AG08395 (cell line): ENCODE measurements around the gene PIR.

Experiments
- DNase-seq: peaks from one replicate; pipeline ENCODE4 v3.0.0; 2012; ENCODE audit warnings: mixed read lengths, low spot score

Gene PIR

DNA sequence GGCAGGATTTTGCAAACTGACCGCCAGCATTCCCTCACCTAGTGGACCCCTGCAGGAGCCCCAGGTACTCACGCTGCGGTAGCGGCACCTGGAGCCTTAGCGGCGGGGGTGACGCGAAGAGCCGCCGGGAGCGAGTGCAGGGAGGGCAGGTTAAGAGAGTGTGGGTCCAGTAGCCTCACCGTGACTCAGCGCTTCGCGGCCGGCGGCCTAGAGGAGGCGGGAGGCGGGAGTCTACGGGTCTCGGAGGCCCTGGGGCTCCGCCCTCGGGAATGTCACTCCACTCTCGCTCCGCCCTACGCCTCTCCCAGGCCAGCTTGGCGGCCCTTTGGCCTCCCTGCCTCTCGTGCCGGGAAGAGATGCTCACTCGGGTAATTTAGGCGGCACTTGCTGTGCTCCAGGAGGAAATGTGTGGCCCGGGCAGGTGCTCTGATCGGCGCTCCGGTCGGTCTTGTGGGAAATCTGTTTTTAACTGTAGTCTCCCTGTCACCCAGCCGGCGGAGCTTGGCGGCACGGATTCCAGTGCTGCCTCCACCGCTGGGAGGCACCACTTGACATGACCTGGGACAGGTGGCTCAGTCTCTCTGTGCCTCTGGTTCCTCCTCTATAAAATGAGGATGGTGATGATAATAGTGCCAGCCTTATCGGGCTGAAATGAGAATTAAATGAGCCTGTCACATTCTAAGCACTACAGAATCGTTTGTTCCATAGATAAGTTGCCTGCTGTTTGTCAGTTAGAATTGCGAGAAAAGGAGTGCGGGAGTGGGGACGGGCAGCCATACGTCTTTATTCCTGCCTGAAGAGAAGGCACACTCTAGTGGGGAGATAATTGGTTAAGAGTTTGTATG lies at the start of gene PIR:
Gene PIR, minus strand, starts transcription at position 216 of the 845 bp plus-strand sequence. CDS start 2,076 bp downstream, outside the sequence.
- DNase-seq, result peak; percentile 87

DNA sequence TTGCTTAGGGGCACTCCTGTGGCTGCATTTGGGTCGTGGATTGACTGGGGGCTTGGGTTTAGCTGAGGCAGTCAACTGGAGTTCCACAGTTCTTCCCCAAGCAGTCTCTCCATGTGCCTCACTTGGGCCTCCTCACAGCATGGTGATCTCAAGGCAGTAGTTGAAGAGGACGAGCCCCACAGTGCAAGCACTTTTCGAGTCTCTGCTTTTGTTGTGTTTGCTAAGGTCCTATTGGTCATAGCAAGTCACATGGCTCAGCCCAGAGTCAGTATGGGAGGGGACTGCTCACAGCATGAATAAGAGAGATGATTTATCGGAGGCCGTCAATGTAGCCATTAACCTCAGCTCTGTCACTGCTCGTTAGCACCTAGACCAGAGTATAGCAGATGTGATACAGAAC lies 37.2 kb upstream of the PIR start:
- DNase-seq, result no peak

DNA sequence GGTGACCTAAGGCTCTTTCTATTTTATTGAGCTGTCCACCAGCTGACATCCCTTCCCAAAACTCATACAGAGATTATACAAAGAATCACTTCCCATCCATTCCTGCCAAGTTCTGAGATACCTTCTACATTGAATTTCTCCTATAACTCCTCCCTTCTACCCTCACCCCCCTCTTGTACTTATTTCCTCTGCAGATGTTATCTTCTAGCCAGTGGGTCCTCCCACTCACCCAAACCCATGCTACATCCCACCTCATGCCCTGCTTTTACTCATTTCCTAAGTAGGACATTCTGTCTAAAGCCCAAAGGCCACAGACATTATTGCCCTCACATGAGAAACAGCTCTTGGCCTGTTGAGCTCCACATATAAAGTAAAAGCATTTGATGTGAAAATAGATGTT lies 36.0 kb upstream of the PIR start:
- DNase-seq, result no peak

DNA sequence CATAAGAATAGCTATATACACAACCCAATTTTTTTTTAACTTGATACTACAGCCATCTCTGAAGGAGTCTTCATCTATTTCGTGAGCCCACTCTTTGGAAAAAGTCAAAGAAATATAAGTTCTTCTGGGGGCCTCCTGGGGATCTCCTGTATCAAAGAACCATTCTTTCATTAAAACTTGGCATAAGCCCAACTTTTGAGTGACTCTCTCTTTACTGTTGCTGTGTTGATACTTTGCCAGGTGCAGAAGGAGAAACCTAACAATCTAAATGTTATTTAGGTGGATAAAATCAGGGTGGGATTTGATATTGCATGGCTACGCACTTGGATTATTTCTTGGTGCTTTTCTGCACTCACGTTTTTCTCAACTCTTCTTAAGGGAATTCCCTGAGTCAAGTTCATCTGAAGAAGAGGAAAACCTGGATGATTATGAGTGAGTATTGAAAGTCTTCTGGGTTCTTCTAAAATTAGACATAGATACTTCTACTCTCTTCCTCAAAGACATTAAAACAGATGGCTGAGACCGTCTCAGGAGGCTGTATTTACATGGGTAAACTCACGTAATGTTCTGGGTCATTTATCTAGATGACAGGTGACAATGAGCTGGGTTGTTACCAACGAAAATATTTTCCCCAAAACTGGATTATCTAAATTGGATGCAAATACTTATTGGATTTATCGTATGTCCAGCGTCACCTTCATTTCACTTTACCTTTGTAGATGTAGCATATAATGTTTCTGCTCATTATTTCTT lies 32.7 kb upstream of the PIR start:
- no peak for DNase-seq

DNA sequence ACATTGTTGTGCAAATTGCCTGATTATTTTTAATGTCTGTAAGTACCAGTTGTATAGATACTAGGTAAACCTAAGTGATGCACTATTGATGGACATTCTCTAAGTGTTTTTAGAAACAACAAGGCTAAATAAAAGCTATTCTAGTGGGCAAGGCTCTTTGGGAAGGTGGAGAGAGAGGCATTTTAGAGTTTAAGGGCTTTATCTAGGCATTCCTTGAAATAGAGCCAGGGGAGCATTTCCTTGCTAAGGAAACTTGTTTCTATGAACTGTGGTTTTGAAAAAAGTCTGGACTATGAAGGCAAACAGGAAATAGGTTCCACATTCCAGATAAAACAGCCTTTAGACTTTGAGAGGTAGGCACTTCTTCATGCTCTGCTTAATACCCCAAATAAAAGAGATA lies 31.3 kb upstream of the PIR start:
- no peak for DNase-seq

DNA sequence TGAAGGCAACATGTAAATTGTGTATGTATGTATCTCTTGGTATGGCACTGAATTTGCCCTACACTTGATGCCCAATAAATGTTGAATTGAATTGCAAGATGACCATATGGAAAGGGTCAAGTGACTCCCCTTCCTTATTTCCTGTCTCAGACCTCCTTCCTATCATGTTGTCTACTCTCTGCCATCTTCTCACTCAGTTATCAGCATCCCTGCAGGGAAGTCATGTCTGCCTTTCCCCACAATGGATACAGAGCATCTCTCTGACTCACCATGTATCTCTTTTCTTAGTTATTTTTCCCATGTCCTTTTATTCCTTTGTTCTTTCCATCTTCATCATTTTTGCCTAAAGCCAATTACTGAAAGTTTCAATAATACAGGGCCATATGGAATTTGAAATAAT lies 30.0 kb upstream of the PIR start:
- DNase-seq, result no peak

DNA sequence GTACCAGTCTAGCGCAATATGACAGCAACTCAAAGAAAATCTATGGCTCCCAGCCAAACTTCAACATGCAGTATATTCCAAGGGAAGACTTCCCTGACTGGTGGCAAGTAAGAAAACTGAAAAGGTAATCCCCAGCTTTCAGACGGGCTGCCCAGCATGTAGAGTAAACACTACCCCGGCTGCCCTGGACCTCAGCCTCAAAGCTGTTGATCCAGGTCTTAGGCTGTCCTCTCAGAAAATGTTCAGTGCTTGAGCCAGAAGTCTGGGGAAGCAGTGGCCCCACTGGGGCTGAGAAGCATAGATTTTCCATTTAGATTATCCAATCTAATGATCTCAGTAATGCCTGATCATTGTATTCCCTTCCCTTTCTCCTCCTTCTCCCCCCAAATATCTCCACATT lies 29.3 kb upstream of the PIR start:
- no peak for DNase-seq

DNA sequence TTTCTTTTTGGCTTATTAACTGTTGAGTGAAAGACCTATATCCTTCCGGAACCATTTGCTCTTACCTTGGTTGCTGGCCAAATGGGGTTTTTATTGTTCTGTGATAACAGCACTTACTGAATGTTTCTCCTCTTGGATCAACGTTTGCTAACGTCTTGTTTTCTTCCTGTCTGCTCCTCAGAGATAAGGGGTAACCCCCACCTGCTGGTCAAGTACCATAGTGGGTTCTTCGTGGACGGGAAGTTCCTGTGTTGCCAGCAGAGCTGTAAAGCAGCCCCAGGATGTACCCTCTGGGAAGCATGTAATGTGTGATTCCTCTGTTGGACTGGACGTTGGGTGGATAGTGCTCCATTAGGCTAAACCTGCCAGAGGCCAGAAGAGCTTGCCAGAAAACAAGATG lies 22.8 kb upstream of the PIR start:
- DNase-seq, result no peak

DNA sequence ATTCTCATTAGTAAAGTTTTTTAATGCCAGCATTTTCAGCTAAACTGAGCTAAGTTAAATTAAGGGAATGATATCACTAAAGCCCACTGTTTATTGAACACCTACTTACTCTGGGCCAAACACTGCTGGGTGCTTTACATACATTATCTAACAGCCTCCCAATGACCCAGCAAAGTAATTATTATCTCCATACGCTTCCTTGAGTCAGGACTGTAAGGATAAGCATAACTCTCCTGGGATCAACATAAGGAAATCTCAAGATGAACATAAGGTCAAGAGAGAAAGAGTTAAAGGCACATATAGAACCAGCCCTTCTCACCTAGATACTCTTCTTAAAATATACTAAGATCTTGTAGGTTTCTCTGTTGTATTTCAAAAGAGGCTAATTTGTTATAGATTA lies 21.1 kb upstream of the PIR start:
- no peak for DNase-seq

DNA sequence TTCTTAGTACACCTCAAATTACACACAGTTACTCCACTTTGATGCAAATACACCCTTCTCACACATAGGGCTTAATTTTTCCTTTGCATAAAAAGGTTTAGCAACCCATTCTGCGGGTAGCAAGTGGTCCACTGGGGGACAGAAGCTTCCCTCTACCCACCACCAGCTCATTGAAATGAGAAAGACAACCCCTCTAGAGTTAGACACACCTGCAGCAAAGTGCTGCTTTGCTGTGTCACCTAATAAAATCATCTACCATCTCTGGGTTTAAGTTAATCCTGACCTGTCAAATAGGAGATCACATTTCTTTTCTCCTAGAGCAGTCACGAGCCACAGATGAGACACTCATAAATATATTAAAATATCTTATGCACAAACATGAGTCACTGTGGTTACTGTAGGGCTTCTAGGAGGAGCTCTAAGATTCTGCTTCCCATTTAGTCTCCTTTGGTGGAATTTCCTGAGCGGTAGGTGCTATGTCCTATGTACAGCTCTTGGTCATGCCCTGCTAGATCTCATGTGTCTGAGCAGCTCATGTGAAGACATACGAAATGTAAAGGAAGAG lies 19.4 kb upstream of the PIR start:
- DNase-seq, result no peak

DNA sequence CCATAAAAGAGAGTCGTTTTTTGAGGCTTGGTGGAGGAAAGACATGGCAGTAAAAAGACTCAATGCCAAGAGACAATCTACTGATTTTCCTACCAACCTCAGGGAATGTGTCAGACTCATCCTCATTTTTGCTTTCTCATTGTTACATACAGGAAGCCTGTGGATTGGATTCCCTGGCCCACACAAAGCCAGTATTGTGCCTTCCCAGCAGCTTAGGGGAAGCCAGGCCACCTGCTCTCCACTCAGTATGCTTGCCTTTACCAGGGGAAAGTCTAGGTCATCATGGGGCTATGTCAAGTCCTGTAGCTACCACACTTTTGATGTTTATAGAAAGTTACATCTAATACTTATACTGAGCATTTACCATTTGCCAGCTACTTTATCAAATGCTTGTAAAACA lies 18.4 kb upstream of the PIR start:
- DNase-seq, result no peak

DNA sequence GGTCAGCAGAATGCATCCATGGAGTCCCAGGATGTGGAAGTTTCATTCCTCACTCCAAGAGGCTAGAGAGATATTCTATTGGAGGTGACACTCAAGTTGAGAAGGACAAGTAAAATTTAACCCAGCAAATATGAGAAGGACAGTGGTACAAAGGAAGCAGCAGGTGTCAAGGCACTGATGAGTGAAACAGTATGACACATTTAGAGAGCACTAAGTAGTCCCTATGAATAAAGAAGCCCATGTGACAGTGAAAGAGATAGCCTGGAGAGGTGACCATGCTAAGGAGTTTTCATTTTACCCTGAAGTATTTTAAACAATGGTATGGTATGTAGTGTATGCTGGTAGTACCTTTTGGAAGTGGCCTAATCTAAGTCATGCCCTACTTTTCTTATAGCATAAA lies 16.7 kb upstream of the PIR start:
- DNase-seq, result no peak

DNA sequence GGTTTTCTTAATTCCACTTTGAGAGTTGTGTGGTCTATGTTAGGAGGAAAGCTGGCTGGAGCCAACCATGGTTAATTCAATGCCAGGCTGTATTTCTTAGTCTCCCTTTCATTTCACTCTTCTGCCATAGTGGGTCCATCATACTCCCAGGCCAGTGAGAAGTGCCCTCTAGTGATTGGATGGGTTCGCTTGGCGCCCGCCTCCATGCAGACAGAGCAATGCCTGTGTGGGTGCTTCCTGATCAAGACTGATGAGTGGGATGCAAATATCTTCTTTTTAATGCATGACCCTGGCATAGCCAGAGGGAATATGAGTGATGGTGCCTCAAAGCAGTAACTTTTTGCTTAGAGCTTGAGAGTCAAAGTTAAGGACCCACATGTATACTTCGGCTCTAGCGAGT lies 13.9 kb upstream of the PIR start:
- DNase-seq, result no peak

DNA sequence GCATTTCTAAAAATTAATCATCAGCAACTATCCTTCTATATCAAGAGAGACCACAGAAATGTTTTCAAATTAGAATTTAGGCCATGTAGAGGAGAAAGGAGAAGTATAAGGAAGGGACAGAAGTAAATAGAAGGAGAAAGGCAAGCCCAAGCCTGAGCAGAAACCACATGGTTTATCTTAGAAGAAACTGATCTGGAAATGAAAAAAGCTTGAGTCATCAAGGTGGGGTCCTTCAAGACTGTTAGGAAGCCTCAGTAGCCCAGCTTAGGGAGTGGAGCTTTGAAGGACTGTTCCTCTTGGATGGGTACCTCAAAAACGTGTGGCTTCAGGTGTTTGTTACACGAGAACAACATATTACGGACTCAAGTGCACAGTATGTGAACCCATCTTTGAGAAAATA lies 12.0 kb upstream of the PIR start:
- no peak for DNase-seq

DNA sequence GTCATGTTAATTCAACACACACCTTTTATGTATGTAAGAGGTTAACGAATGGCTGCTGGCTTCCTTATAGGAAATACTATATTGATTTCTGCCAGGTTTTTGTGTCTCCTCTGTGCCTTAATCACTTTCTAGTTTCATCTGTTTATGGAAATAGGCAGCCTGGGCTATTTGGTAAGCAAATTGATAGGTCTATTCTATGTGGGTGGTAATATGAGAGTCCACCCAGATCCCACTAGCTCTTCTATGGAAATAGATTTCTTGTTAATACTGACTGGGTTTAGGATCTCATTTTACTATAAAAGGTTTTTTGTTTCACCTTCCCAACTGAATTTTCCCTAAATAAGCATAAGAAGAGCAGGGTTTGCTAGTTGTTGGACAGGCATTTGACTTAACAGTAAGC lies 11.5 kb upstream of the PIR start:
- DNase-seq, result no peak

DNA sequence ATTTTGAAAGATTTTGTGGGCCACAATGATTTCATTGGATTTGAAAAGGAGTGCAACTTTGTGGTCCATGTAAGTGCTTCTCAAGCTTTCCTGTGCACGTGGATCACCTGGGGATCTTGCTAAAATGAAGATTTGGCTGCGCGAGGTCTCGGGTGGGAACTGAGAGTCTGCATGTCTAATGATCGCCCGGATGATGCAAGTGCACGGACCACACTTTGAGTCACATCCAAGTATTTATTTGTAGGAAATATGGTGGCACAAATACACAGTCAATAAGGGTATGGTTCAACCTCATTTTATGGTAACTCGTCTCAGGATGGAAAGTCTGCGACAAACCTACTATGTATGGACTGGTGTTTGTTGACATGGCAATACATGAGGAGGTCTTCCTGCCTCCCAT lies 8.4 kb upstream of the PIR start:
- no peak for DNase-seq

DNA sequence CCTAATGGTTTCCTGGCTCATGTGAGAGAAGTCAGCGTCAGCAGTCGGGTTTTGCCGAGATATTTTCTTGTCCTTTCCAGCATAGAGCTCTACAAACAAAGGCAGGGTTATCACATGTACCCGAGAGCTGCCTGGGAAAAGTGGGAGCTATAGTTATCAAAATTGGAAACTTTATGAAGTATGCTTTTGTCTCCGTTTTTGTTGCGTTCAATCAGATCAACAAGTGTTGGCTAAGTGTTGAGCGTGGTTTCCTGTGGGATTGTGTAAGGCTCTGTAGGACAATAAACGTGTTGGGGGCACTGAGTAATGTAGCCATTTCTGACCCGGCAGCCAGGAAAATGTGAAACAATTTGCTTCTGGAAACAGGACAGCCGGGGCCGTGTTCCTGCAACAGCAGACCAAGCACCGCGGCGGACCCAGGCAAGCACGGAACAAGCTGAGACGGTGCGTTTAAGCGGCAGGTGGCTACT lies 7.4 kb upstream of the PIR start, which contains the start of gene BMX:
Gene BMX, plus strand, starts transcription at position 311 of the 470 bp plus-strand sequence. CDS start 7,547 bp downstream, outside the sequence.
- no peak for DNase-seq

DNA sequence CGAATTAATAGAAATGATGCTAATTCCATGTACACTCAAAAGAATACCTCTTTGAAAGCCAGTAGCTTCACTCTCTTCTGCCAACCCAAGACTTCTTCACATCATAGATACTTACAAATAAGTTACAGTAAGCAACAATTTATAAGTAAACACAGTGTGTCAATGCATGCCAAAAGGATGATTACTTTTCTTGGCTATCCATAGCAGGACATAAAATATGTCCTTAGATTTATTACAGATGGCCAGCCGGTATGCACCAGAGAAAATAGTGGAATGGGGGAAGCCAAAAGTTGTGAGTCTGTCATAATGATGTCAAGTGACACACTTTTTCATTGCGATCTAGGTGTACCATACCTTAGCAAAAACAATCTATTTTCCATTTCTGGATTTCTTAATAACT lies 6.8 kb upstream of the PIR start:
- no peak for DNase-seq

DNA sequence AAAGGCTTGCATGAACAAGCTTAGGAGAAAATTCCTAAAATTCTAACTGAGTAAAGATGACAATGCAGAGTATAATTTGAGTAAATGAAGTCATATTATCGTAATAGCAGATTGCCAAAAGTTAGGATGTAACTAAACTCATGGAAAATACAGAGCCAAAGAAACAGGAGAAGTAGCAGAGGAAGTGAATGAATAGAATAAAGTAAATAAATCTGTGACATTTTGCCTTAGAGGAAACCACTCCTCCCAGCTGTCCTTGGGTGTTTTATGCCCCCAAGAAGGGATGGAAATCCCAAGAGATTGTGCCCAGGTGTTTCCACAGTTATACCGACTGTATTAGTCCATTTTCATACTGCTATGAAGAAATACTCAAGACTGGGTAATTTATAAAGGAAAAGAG lies 5.6 kb upstream of the PIR start:
- no peak for DNase-seq

DNA sequence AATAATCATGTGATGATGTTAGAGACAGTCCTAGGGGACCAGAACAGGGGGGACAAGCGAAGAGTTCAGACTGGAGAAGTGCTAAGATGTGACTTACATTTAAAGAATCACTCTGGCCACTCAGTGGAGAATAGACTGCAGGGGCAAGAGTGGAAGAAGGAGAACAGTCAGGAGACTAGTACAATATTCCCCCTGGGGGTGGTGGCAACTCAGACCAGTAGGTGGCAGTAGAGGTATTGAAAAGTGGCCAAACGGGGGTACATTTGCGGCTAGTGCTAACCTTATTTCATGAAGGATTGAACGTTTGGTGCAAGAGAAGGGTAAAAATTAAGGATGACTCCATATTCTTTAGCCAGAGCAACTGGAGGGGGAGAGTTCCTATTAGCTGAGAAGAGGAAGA lies 4.7 kb upstream of the PIR start:
- DNase-seq, result peak; percentile 65

DNA sequence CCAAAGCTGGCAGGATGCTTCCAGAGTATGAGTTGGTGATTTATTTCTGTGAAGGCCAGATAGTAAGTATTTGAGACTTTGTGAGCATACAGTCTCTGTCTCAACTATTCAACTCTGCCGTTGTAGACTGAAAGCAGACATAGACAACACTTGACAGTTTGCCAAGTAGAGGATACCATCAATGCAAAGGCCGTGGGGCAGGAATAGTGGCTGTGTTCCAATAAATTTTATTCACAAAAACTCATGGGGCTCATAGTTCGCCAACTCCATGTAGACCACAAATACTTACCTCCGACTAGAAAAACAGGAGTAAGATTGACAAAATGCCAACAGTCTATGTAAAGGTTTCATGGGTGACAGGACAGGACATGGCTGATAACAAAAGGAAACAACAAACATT lies 3.7 kb upstream of the PIR start:
- DNase-seq, result no peak

DNA sequence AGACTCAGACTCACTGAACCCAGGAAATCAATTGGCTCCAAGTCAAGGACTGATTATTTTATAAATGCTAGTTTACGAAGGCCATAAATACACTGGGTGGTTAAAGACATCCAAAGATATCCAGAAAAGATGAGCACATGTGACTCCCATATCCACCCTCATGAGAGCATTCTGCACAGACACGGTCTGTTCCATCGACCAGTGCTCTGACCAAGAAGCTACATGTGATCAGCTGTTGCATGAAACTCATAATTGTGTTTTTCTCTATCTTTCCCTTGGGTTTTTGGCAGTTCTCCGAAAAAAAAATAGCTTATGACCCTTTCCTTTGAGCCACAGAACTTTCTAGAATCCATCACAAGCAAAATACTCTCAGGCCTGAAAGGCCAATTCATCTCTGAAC lies 2.7 kb upstream of the PIR start:
- no peak for DNase-seq

DNA sequence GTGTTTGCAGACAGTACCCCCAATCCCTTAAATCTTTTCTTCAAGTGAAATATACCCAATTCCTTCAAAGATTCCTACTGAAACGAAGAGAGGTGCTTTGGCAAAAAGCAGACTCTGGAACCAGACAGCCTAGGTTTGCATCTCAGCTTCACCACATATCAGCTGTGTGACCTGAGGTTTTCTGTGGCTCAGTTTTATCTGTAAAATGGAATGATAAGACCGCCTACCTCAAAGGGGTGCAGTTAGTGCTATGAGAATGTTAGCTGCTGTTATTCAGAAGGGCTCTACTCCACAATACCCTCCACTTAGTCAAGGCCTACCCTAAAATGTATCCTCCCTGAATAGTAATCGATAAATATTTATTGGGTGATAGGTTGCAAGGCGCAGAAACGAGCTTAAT lies 664 bp downstream of the PIR start:
- no peak for DNase-seq
